HG02973 (cell line): Measurements from ENCODE around the gene KRT79.
"Not testable (repeated sequence)": the region's sequence is repeated elsewhere in the genome, so short reads cannot be mapped to it uniquely, and the experiment has no call there.

Source experiments
- ATAC-seq: cut with Tn5 transposase; IDR thresholded peaks from one replicate; pipeline ENCODE4 v1.9.1; 2021; ENCODE audit warnings: moderate library complexity; ENCODE audit not compliant: unreplicated experiment

Gene KRT79

GRCh38 chr12:52833922-52834726 is at the start of gene KRT79:
TSS of gene KRT79 (minus strand) at chr12:52834311. CDS start at chr12:52834260, 51 bp downstream.
- ATAC-seq = no peak

DNA sequence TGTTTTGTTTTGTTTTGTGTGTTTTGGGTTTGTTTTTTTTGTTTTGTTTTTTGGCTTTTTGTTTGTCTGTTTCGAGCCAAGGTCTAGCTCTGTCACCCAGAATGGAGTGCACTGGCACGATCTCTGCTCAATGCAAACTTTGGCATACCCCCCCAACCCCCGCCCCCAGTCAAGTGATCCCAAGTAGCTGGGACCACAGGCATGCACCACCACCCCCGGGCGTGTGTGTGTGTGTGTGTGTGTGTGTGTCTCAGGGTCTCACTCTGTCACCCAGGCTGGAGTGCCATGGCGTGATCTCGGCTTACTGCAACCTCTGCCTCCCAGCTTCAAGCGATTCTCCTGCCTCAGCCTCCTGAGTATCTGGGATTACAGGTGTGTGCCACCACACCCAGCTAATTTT is 46.4 kb upstream of the KRT79 start:
- not testable (repeated sequence) for ATAC-seq

GRCh38 chr12:52879394-52880351 is 45.6 kb upstream of the KRT79 start:
- no peak for ATAC-seq

- no peak for ATAC-seq
Observed at GRCh38 chr12:52878507-52879393, 44.6 kb upstream of the KRT79 start.

DNA sequence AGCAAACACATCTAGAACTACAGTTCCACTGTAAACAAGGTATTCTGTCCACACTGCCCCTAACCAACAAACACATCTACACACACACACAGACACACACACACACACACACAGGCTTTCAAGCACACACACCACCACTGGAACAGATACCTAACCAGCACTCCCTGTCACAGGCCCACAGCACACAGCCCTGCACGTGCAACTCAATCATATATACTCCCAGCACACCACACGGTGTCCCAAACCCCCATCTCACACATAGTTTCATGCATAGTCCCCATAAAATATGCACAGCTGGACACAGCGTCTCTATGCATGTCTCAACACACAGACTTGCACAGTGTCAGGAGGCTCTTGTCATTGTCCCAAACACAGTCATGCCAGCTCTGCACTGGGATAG is 43.1 kb upstream of the KRT79 start:
- no peak for ATAC-seq

DNA sequence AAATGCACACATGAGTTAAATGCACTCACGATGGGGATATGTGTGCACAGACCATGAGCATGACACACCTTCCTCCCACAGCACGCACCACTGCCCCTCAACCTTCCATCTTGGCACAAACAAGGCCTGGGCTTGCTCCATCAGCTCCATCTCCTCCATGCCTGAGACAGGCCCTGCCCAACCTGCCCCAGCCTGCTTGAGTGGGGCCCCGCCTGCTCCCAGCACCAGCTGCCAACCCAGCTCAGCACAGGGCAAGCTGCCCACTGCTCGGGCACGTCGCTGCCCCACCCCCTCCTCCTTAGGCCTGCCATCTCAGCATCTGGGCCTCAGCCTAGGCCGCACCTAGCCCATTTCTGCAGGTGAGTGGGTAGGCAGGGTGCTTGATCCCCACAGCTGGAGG is 42.3 kb upstream of the KRT79 start:
- no peak for ATAC-seq

DNA sequence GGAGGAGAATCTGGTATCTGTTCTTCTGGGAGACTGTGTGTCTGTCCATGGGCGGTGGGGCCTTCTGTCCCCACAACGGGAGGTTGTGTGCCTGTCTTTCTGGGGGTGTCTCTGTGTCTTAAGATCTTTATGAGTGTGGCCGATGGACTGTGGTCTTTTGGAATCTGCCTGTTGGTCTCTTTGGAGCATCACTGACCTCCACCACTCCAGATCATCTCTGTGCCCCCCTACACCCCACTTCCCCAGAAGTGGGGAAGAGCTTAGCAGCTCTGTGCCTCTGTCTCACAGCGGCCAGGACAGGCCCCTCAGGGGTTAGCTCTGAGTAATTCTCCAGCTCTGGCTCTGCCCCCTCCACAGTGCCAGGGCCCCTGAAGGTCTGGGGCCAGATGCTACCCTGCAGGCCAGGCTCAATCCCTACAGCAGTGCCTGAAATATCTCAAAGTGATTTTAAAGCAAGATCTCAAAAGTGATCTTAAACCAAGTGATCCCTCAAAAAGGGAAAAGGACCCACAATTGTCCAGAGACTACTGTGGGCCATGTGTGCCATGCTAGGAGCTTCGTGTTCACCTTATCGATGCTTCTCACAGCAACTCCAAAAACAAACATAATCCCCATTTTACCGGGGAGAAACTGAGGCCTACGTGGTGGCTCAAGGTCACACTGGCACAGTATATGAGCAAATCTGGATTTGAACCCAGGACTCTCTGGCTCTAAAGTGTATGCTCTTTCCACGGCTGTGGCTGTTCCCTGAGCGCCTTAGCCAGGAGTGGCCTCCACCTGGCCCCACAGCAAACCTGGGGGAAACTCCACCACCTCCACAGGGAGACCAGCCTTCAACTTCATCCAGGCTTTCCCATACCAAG is 40.7 kb upstream of the KRT79 start:
- no peak for ATAC-seq

- no peak for ATAC-seq
Observed at GRCh38 chr12:52873832-52874572, 39.9 kb upstream of the KRT79 start.

DNA sequence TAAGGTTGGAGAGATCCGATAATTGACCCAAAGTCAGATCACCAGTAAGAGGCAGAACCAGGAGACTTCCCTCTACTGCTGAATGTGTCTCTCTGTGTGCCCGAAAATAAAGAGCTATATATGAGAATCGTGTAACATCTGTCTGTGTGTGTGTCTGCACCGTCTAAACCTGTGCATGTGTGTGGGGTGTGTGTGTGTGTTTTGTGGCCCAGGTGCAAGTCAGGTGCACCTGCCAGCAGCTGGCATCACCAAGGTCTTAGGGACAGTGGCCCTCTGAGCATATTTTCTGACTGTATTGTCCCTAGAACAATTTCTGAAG is 39.4 kb upstream of the KRT79 start:
- ATAC-seq = no peak

- ATAC-seq = no peak
Observed at GRCh38 chr12:52872644-52873389, 38.7 kb upstream of the KRT79 start.

DNA sequence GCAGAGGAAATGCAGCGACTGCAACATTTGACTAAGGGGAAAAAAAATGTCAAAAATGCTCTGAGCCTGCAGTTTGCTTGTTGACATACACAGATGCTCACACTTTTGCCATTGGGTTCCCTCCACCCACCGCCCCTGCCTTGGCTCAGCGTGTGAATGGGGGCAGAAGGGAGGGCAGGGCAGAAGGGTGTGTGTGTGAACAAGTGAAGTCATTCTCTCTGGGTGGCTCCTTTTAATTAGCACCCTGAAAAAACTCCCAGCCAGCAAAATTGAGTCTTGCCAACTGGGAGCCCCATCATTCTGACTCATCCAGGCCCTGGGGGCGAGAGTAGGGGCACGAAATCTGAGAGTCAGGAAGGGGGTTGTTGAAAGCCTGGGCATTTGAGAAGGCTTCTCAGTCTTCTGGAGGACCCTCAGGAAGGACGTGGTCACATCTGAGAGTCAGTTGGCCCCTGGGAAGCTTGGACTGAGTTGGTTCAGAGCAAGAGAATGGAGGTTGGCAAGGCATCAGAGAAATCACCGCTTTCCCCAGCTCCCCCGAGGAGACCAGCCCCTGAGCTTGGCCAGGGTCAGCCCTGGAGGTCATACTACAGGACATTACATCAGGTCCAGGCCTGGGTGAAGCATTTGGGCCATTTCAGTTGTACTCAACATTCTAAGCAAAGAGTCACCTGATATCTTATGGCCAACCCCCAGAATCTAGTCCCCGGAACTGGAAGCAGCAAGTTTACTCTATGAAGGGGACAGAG is 37.4 kb upstream of the KRT79 start:
- no peak for ATAC-seq

- ATAC-seq = no peak
Observed at GRCh38 chr12:52870361-52871290, 36.5 kb upstream of the KRT79 start.

- no peak for ATAC-seq
Observed at GRCh38 chr12:52867642-52868041, 33.5 kb upstream of the KRT79 start.

- no peak for ATAC-seq
Observed at GRCh38 chr12:52867152-52867551, 33.0 kb upstream of the KRT79 start.

DNA sequence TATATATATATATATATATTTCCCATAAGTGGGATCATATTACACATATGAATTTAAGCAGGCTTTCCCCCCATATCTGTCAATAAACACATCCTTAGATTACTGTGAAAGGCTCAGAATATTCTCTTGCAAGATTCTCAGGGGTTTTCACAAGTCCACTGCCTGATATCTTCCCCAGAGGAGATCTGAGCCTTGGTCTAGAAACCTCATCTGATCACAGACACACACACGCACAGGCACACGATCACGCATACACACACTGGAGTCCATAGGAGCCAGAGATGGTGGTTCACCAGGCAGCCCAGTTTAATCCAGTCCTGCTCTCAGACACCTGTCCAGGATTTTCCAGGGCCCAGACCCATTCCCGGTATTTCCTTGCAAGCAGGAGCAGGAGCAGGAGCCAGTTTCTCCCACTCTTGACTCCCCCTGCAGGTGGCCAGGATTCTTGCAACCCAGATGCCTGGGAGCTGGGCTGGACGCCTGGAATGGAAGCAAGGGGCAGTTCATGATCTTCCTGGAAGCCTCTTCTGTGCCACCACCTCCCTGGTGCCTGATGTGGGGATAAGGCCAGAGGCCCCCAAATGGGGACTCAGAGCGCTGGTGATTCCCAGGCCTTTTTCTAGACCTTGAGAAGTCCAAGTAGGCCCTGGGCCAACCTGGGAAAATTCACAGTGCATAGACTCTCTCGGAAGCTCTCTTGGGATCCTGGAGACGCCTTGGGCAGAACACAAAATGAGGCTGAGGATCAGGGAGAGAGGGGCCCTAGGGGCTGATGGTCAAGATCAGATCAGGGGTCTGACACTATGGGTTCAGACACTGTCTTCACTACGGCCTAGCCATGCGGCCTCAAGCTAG is 31.2 kb upstream of the KRT79 start:
- ATAC-seq = no peak

DNA sequence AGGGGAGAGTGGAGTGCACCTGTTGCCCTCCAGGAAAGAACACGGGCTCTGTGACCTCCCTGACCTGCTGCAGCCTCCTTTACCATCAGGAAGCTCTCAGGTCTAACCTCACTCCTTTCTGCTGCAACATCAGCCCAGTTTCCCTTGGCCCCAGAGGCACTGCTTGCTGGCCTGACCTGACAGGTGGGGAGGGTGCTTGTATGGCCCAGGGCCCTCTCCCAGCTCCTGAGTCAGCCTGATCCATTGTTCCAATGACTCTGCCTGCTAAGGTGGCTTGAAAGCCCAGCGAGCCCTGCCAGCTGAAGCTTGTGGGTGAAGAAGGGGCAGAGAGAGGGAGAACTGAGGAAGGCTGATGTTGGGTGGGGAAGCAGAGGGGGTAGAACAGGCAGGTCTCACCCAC is 27.9 kb upstream of the KRT79 start:
- no peak for ATAC-seq
